Neural crest cell (in vitro differentiated cells): Measurements from ENCODE around the gene TMEM151B. TPM values are rescaled to one million over a fixed set of nuclear protein-coding genes. Genes with fewer than 3 reads are reported as not detected.

ENCODE experiments used
- DNase-seq: peaks from one replicate; pipeline ENCODE4 v3.0.0; 2021; ENCODE audit warnings: low read depth, mixed read lengths, low spot score
- H3K27ac Mint-ChIP-seq: one replicate; pipeline ENCODE4 v1.8.0; 2021; ENCODE audit warnings: mild to moderate bottlenecking, mixed read lengths; ENCODE audit not compliant: unreplicated experiment
- H3K27me3 Mint-ChIP-seq: 2 replicates; pipeline ENCODE4 v1.8.0; 2021; ENCODE audit warnings: low read depth, mild to moderate bottlenecking, mixed read lengths
- H3K36me3 Mint-ChIP-seq: 2 replicates; pipeline ENCODE4 v1.8.0; 2021; ENCODE audit warnings: low read depth, mild to moderate bottlenecking, mixed read lengths
- H3K4me1 Mint-ChIP-seq: 2 replicates; pipeline ENCODE4 v1.8.0; 2021; ENCODE audit warnings: mixed read lengths
- H3K4me3 Mint-ChIP-seq: one replicate; pipeline ENCODE4 v1.8.0; 2021; ENCODE audit warnings: mild to moderate bottlenecking, mixed read lengths
- H3K9me3 Mint-ChIP-seq: 2 replicates; pipeline ENCODE4 v1.8.0; 2021; ENCODE audit warnings: mixed read lengths
- CTCF ChIP-seq: fragments of 200-600 bp; sonication (generic); conservative IDR thresholded peaks from 2 replicates; pipeline ENCODE4 v1.5.0; 2021; ENCODE audit warnings: antibody characterized with exemption, mild to moderate bottlenecking
- total RNA-seq: library from RNA; stranded (reverse); gene quantifications from 2 replicates; pipeline ENCODE4 v1.2.1, GENCODE V29; 2021

The TMEM151B gene
- total RNA-seq, 1 donor from 2014 or later, result 21.2 TPM

GRCh38 chr6:44301782-44302564 is 31.7 kb downstream of the TMEM151B start:
- no peak for DNase-seq
- Mint-ChIP-seq H3K27me3 (peaks cover 21% of the 10 kb centered on the region), H3K9me3 (no peaks in the 10 kb centered on the region), H3K36me3 (peaks cover 14% of the 10 kb centered on the region), H3K4me3 (no peak overlapping the region), H3K4me1 (peaks cover 15% of the 10 kb centered on the region), H3K27ac (no peak overlapping the region)
- TF ChIP-seq CTCF, result no peak

- no peak for DNase-seq
- Mint-ChIP-seq H3K27ac (no peak overlapping the region), H3K27me3 (peaks cover 16% of the 10 kb centered on the region), H3K36me3 (peaks cover 14% of the 10 kb centered on the region), H3K4me3 (no peak overlapping the region), H3K9me3 (no peaks in the 10 kb centered on the region), H3K4me1 (peaks cover 12% of the 10 kb centered on the region)
- no peak for TF ChIP-seq CTCF
Observed at GRCh38 chr6:44302856-44303255, 32.6 kb downstream of the TMEM151B start.

GRCh38 chr6:44303842-44304241 is 33.6 kb downstream of the TMEM151B start:
- peaks cover 3% of the 10 kb centered on the region for H3K4me1 Mint-ChIP-seq
- peaks cover 7% of the 10 kb centered on the region for H3K27me3 Mint-ChIP-seq
- peaks cover 16% of the 10 kb centered on the region for H3K36me3 Mint-ChIP-seq
- no peaks in the 10 kb centered on the region for H3K9me3 Mint-ChIP-seq
- no peak for DNase-seq
- no peak overlapping the region for H3K27ac Mint-ChIP-seq
- TF ChIP-seq CTCF, result no peak
- H3K4me3 Mint-ChIP-seq, result no peak overlapping the region

- H3K27me3 Mint-ChIP-seq, result no peaks in the 10 kb centered on the region
- H3K9me3 Mint-ChIP-seq, result no peaks in the 10 kb centered on the region
- no peak overlapping the region for H3K27ac Mint-ChIP-seq
- DNase-seq, result peak; percentile 48
- TF ChIP-seq CTCF, result peak; percentile 77
- H3K36me3 Mint-ChIP-seq, result peaks cover 17% of the 10 kb centered on the region
- peak overlapping the region; percentile 61 for H3K4me3 Mint-ChIP-seq
- H3K4me1 Mint-ChIP-seq, result no peaks in the 10 kb centered on the region
Observed at GRCh38 chr6:44304282-44305199, 34.3 kb downstream of the TMEM151B start.

GRCh38 chr6:44305200-44305725 is 35.0 kb downstream of the TMEM151B start:
- Mint-ChIP-seq H3K27me3 (no peaks in the 10 kb centered on the region), H3K4me3 (no peak overlapping the region), H3K4me1 (no peaks in the 10 kb centered on the region), H3K9me3 (no peaks in the 10 kb centered on the region), H3K36me3 (peaks cover 21% of the 10 kb centered on the region), H3K27ac (peak overlapping the region; percentile 75)
- TF ChIP-seq CTCF, result no peak
- no peak for DNase-seq
